Heart left ventricle (tissue), 16 donors: ENCODE measurements around the gene ZBTB8A. TPM values are rescaled to one million over a fixed set of nuclear protein-coding genes. Genes with fewer than 3 reads are reported as not detected.

Experiments used
- ATAC-seq, 4 donors: fragments of 200-7000 bp; cut with Tn5 transposase; one replicate each; pipeline ENCODE4 v1.9.1; 2020 to 2022; ENCODE audit warnings: moderate library complexity in 4 of 4, mild to moderate bottlenecking in 3 of 4, moderate number of reproducible peaks in 1 of 4
- DNase-seq, 5 donors: peaks; one replicate each; pipeline ENCODE4 v3.0.0-alpha.2; 2020
- H3K27ac ChIP-seq, 12 donors: fragments of 200-600 bp; sonication (generic) in 4 of 12; one replicate each; pipeline versions ENCODE4 v1.5.0 to v1.8.0; 2016 to 2022; ENCODE audit warnings: mild to moderate bottlenecking in 2 of 12
- H3K27me3 ChIP-seq, 9 donors: fragments of 200-600 bp; sonication (generic) in 2 of 9; one replicate each; pipeline versions ENCODE4 v1.5.1 to v1.8.0; 2016 to 2022; ENCODE audit warnings: mild to moderate bottlenecking in 3 of 9
- H3K36me3 ChIP-seq, 9 donors: fragments of 200-600 bp; sonication (generic) in 2 of 9; one replicate each; pipeline versions ENCODE4 v1.5.0 to v1.8.0; 2018 to 2022; ENCODE audit warnings: mild to moderate bottlenecking in 2 of 9
- H3K4me1 ChIP-seq, 12 donors: fragments of 200-600 bp; sonication (generic) in 4 of 12; one replicate each; pipeline versions ENCODE4 v1.5.0 to v1.8.0; 2016 to 2022; ENCODE audit warnings: mild to moderate bottlenecking in 3 of 12
- H3K4me3 ChIP-seq, 12 donors: fragments of 200-600 bp; sonication (generic) in 4 of 12; one replicate each; pipeline versions ENCODE4 v1.5.0 to v1.8.0; 2017 to 2022; ENCODE audit warnings: mild to moderate bottlenecking in 9 of 12, moderate library complexity in 4 of 12
- H3K9me3 ChIP-seq, 12 donors: fragments of 200-600 bp; sonication (generic) in 4 of 12; one replicate each; pipeline versions ENCODE4 v1.5.0 to v1.8.0; 2016 to 2022; ENCODE audit warnings: mild to moderate bottlenecking in 1 of 12
- POLR2A ChIP-seq, 2 donors: fragments of 450-650 bp; IDR thresholded peaks; one replicate each; pipeline ENCODE4 v1.6.1; 2017; ENCODE audit warnings: antibody characterized with exemption in 2 of 2, mild to moderate bottlenecking in 2 of 2, moderate library complexity in 2 of 2
- WGBS, 4 donors: extraction: QIAGEN DNeasy Blood & Tissue Kit in 2 of 4; methylation state at CpG; one replicate each; pipeline versions ENCODE4 v1.1.5 to v1.1.7; 2013 to 2018; 5-methylcytosine and 5-hydroxymethylcytosine counted together
- intact Hi-C, 10 donors: fragments of 100-400 bp; cut with DNase I; formaldehyde crosslinking; loops; one replicate each; pipeline versions ENCODE4 v1.11.1 to v1.14.2; 2022
- polyA plus RNA-seq, 2 donors: library from polyadenylated mRNA; stranded (reverse); fragments of 200-250 nt; gene quantifications; one replicate each; pipeline ENCODE4 v1.2.3, GENCODE V29; 2013
- total RNA-seq, 9 donors: library from RNA; depleted of rRNA in 2 of 9; stranded (reverse); fragments of >200 nt in 2 of 9; fragmentation: NEBNext Ultra II Directional in 3 of 9; extraction: Animal tissue kit (Norgen Biotek cat#: 25700) in 3 of 9; gene quantifications; one replicate each; pipeline versions ENCODE4 v1.1.0 to v1.2.4, GENCODE V29; 2016 to 2023
- TF ChIP-seq, protein P1 (sequence below), 12 donors: fragments of 200-600 bp; sonication (generic) in 4 of 12; IDR thresholded peaks; one replicate each; pipeline versions ENCODE4 v1.5.0 to v1.8.0; 2018 to 2022; ENCODE audit warnings: antibody characterized with exemption in 12 of 12, mild to moderate bottlenecking in 5 of 12
- donor health status: ischemic (EF 13 %, LVEDD 7.1; RV severe dilation, severe dysfunction).
- donor health status: healthy with polysubstance abuse.
- donor health status: DM: no; HTN: yes; CAD: no.
- donor health status: DM: no; HTN: no; CAD: no.
- donor health status: ischemic (EF 25% LVEDD 6.9; RV normal size, moderate dysfunction).
- donor health status: ischemic (EF 25% LVEDD 5.7; RV mildly dilated, moderate dysfunction).
- donor health status: healthy.
- donor health status: DM: yes; HTN: yes; CAD: no.
- donor health status: ischemic (EF 35%, LVEDD 5.7; RV mildly dilated, moderate dysfunction).
- donor health status: nonischemic (EF 11% LVEDD 7.7; RV severe dilation, severe dysfunction).
- donor health status: DM: yes; HTN: yes; CAD: no.
- donor health status: PGD.
- donor health status: ischemic (EF 29% LVEDD 5.4; RV normal size, mild dysfunction).
- donor health status: nonischemic (EF 23%, LVEDD 6.1; RV moderate dilation, normal function).

ZBTB8A gene
- total and polyA plus RNA-seq, 11 donors: 1.1 to 5.0 (median 2.7) TPM

DNA sequence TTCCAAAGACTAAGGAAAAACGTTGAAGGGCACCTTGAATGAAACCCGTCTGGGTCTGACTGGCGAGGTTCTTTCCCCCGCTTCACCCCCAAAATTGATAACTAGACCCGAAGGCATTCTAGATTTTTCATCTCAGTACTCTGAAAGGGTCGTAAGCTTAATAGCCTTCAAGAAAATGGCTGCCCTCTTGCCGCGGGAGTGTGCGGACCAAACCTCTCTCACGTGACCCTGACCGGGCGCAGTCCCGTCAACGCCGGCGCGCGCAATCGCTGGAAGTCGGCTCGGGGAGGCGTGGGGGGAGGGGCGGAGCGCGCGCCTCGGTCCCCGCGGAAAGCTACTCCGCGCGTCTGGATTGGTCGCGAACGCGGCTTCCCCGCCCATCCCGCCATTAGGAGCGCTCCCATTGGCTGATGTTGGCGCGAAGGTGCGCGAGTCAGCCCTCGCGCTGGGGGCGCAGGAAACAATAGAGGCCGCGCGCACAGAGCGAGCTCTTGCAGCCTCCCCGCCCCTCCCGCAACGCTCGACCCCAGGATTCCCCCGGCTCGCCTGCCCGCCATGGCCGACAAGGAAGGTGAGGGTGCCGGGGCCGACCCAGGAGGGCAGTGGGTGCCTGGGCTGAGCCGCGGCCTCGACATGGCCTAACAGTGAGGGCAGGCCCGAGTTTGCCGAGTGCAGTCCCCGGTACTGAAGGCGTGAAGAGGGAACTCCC is 111.7 kb downstream of the ZBTB8A start, which contains the start of gene RBBP4:
RBBP4 (plus strand) TSS at position 457 of the 709 bp plus-strand sequence; CDS start at position 556, 99 bp downstream.
- Histone ChIP-seq H3K27ac (peak within 1 kb of the TSS; percentile 95 to 100 (median 97)), H3K9me3 (no peaks in the 10 kb centered on the region), H3K36me3 (peaks cover 0 to 45% (median 30%) of the 10 kb centered on the region in 9 donors), H3K27me3 (no peaks in the 10 kb centered on the region), H3K4me1 (peaks cover 2 to 57% (median 27%) of the 10 kb centered on the region in 12 donors), H3K4me3 (peak within 1 kb of the TSS; percentile 54 to 95 (median 72))
- 0 to 1% (median 0%) methylated on average over 37 to 67 of the region's 67 CpGs for WGBS, 4 donors
- intact Hi-C loops: loop anchor here in 1 of 10 donors (2.0 kb wide), 1 partner anchor 34 kb away; no protein-coding TSS in a partner anchor
- peak; percentile 96 to 97 (median 96) for ATAC-seq
- TF ChIP-seq, protein P1, sequence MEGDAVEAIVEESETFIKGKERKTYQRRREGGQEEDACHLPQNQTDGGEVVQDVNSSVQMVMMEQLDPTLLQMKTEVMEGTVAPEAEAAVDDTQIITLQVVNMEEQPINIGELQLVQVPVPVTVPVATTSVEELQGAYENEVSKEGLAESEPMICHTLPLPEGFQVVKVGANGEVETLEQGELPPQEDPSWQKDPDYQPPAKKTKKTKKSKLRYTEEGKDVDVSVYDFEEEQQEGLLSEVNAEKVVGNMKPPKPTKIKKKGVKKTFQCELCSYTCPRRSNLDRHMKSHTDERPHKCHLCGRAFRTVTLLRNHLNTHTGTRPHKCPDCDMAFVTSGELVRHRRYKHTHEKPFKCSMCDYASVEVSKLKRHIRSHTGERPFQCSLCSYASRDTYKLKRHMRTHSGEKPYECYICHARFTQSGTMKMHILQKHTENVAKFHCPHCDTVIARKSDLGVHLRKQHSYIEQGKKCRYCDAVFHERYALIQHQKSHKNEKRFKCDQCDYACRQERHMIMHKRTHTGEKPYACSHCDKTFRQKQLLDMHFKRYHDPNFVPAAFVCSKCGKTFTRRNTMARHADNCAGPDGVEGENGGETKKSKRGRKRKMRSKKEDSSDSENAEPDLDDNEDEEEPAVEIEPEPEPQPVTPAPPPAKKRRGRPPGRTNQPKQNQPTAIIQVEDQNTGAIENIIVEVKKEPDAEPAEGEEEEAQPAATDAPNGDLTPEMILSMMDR (IDR thresholded peaks at IDR 0.05): peak in 1 of 12 donors; percentile 6
- peak; percentile 48 to 76 for TF ChIP-seq POLR2A (IDR thresholded peaks at IDR 0.05)
- DNase-seq: peak; percentile 98 to 99 (median 99)

DNA sequence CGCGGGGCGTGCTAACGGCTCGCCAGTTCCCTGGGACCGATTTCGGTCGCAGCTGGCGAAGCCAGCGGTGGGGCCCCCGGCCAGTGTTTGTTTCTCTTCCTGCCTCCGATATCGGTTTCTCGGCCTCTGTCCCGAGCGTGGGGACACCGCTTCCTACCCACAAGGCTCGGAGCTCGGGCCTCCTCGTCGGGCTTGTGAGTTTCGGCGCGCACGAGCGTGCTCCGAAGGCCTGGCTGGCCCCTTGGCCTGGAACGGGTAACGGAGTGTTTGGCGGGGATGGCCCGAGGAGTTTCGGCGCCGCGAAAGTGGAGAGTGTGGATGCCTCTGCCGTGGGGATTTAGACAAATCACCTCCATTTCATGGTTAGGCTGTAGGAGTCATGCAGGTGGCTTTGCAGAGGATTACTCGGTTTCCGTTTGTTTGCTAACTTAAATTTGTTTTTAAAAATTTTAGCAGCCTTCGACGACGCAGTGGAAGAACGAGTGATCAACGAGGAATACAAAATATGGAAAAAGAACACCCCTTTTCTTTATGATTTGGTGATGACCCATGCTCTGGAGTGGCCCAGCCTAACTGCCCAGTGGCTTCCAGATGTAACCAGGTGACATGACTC is 112.3 kb downstream of the ZBTB8A start:
- ATAC-seq: peak in 2 of 4 donors; percentile 1 to 16
- no peak for DNase-seq
- TF ChIP-seq, protein P1 (IDR thresholded peaks at IDR 0.05): no peak
- no peak for TF ChIP-seq POLR2A (IDR thresholded peaks at IDR 0.05)
- no peaks in the 10 kb centered on the region for H3K27me3 ChIP-seq
- H3K4me1 ChIP-seq: peaks cover 2 to 59% (median 27%) of the 10 kb centered on the region in 12 donors
- H3K36me3 ChIP-seq: peaks cover 0 to 48% (median 37%) of the 10 kb centered on the region in 9 donors
- peak overlapping the region; percentile 85 to 100 (median 97) for H3K27ac ChIP-seq
- H3K4me3 ChIP-seq: peak overlapping the region; percentile 54 to 95 (median 71)
- WGBS, 4 donors: 1 to 6% (median 1%) methylated on average over 13 to 43 of the region's 43 CpGs
- no peaks in the 10 kb centered on the region for H3K9me3 ChIP-seq
- intact Hi-C loops: loop anchor here in 1 of 10 donors (2.0 kb wide), 1 partner anchor 33 kb away; no protein-coding TSS in a partner anchor

DNA sequence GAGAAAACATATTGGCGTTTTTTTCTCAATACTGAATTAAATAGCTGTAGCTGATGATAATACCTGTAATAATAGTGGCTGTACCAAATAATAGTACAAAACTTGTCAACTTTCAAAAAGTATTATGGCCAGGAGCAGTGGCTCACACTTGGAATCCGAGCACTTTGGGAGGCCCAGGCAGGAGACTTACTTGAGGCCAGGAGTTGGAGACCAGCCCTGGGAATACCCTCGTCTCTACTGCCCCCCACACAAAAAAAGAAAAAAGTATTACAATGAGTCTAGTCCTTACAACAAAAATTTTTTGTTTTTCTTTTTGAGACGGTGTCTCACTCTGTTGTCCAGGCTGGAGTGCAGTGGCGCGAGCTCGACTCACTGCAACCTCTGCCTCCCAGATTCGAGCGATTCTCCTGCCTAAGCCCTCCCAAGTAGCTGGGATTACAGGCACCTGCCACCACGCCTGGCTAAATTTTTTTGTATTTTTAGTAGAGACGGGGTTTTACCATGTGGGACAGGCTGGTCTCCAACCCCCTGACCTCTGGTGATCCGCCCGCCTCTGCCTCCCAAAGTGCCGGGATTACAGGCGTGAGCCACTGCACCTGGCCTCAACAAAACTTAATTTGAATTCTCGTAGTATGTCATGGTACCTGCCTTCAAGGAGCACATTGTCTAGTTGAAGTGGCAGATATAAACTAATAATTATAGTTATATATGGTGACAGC is 113.2 kb downstream of the ZBTB8A start:
- WGBS, 4 donors: 90 to 93% (median 91%) methylated on average over 16 of the region's 16 CpGs
- DNase-seq: no peak
- TF ChIP-seq POLR2A (IDR thresholded peaks at IDR 0.05): no peak
- TF ChIP-seq, protein P1 (IDR thresholded peaks at IDR 0.05): no peak
- intact Hi-C loops: no loop called here
- ATAC-seq: no peak
- Histone ChIP-seq H3K36me3 (peaks cover 0 to 55% (median 45%) of the 10 kb centered on the region in 9 donors), H3K9me3 (no peaks in the 10 kb centered on the region), H3K27ac (peak overlapping the region in 3 of 12 donors; percentile 97 to 99 (median 98)), H3K4me1 (peaks cover 2 to 59% (median 27%) of the 10 kb centered on the region in 12 donors), H3K4me3 (peak overlapping the region in 10 of 12 donors; percentile 55 to 95 (median 72)), H3K27me3 (no peaks in the 10 kb centered on the region)

Other genes starting within 250 kb of the ZBTB8A start
- gene HDAC1, start 247.3 kb upstream of the ZBTB8A start, total RNA-seq: 10 to 100 TPM; 22.0 to 46.6 (median 29.3) TPM
- 10 to 100 TPM; 20.0 to 37.6 TPM for gene HDAC1, start 247.3 kb upstream of the ZBTB8A start, polyA plus RNA-seq
- gene MARCKSL1, start 203.2 kb upstream of the ZBTB8A start, total RNA-seq: 10 to 100 TPM in 7 of 9 donors, 1 to 10 TPM in 2; 6.8 to 44.0 (median 12.1) TPM
- gene MARCKSL1, start 203.2 kb upstream of the ZBTB8A start, polyA plus RNA-seq: 10 to 100 TPM in 1 of 2 donors, 1 to 10 TPM in 1; 8.1 to 29.8 TPM
- 1 to 10 TPM; 1.2 to 4.4 (median 2.1) TPM for gene FAM229A, start 176.9 kb upstream of the ZBTB8A start, total RNA-seq
- gene FAM229A, start 176.9 kb upstream of the ZBTB8A start, polyA plus RNA-seq: 1 to 10 TPM; 1.4 to 4.0 TPM
- gene TSSK3, start 176.9 kb upstream of the ZBTB8A start, total RNA-seq: 1 to 10 TPM in 6 of 9 donors, under 1 TPM in 1, not detected in 2; 0.72 to 2.6 (median 1.7) TPM
- gene TSSK3, start 176.9 kb upstream of the ZBTB8A start, polyA plus RNA-seq: 1 to 10 TPM in 1 of 2 donors, under 1 TPM in 1; 0.37 to 3.1 TPM
- 10 to 100 TPM; 35.6 to 53.2 (median 44.5) TPM for gene BSDC1, start 145.0 kb upstream of the ZBTB8A start, total RNA-seq
- 10 to 100 TPM; 25.1 to 46.9 TPM for gene BSDC1, start 145.0 kb upstream of the ZBTB8A start, polyA plus RNA-seq
- under 1 TPM in 1 of 9 donors, not detected in 8; 0.02 TPM for gene ZBTB8B, start 74.4 kb upstream of the ZBTB8A start, total RNA-seq
- under 1 TPM in 1 of 2 donors, not detected in 1; 0.01 TPM for gene ZBTB8B, start 74.4 kb upstream of the ZBTB8A start, polyA plus RNA-seq
- gene ZBTB8OS, start 111.1 kb downstream of the ZBTB8A start, total RNA-seq: 10 to 100 TPM; 16.5 to 37.1 (median 33.7) TPM
- 10 to 100 TPM; 34.3 to 60.3 TPM for gene ZBTB8OS, start 111.1 kb downstream of the ZBTB8A start, polyA plus RNA-seq
- 100 to 1,000 TPM in 5 of 9 donors, 10 to 100 TPM in 4; 73.1 to 141 (median 101) TPM for gene RBBP4, start 111.8 kb downstream of the ZBTB8A start, total RNA-seq
- 10 to 100 TPM; 23.4 to 82.3 TPM for gene RBBP4, start 111.8 kb downstream of the ZBTB8A start, polyA plus RNA-seq
- gene SYNC, start 163.3 kb downstream of the ZBTB8A start, total RNA-seq: 10 to 100 TPM; 10.2 to 22.3 (median 14.3) TPM
- 1 to 10 TPM; 2.7 to 8.3 TPM for gene SYNC, start 163.3 kb downstream of the ZBTB8A start, polyA plus RNA-seq